Neuronal stem cell (in vitro differentiated cells): ENCODE results near the gene ZNF83.
"Not testable (repeated sequence)": the region's sequence is repeated elsewhere in the genome, so short reads cannot be mapped to it uniquely, and the experiment has no call there.

ENCODE experiments used
- DNase-seq: peaks from one replicate; pipeline ENCODE4 v3.0.0-alpha.2; 2013; ENCODE audit warnings: low spot score
- H2AFZ ChIP-seq: one replicate; pipeline ENCODE4 v1.6.1; 2013; ENCODE audit warnings: mild to moderate bottlenecking, low read length, inconsistent platforms
- H2AK5ac ChIP-seq: 2 replicates; pipeline ENCODE4 v1.6.1; 2013; ENCODE audit warnings: low read depth, mild to moderate bottlenecking, inconsistent platforms, low read length, moderate library complexity, mixed read lengths
- H2BK120ac ChIP-seq: 2 replicates; pipeline ENCODE4 v1.6.1; 2013; ENCODE audit warnings: low read depth, mild to moderate bottlenecking, inconsistent platforms, low read length, moderate library complexity, mixed read lengths
- H2BK12ac ChIP-seq: one replicate; pipeline ENCODE4 v1.6.1; 2013; ENCODE audit warnings: low read length, inconsistent platforms
- H2BK15ac ChIP-seq: 2 replicates; pipeline ENCODE4 v1.6.1; 2013; ENCODE audit warnings: mild to moderate bottlenecking, low read length, inconsistent platforms, mixed read lengths
- H2BK5ac ChIP-seq: one replicate; pipeline ENCODE4 v1.6.1; 2013; ENCODE audit warnings: inconsistent platforms, mild to moderate bottlenecking, low read length, moderate library complexity
- H3K14ac ChIP-seq: one replicate; pipeline ENCODE4 v1.6.1; 2013; ENCODE audit warnings: low read length, inconsistent platforms
- H3K18ac ChIP-seq: 2 replicates; pipeline ENCODE4 v1.6.1; 2013; ENCODE audit warnings: low read length, inconsistent platforms
- H3K23ac ChIP-seq: 2 replicates; pipeline ENCODE4 v1.6.1; 2013; ENCODE audit warnings: low read depth, mild to moderate bottlenecking, mixed read lengths, low read length, inconsistent platforms; ENCODE audit not compliant: poor library complexity
- H3K27ac ChIP-seq: replicated peaks from 3 replicates; pipeline ENCODE4 v1.5.1; 2013; ENCODE audit warnings: low read length, inconsistent platforms
- H3K27me3 ChIP-seq, 3 experiments: 2 replicates each; pipeline ENCODE4 v1.6.1; 2013; ENCODE audit warnings: low read length in 3 of 3, mild to moderate bottlenecking in 2 of 3, inconsistent platforms in 1 of 3, low read depth in 1 of 3, mixed read lengths in 1 of 3, moderate library complexity in 1 of 3; ENCODE audit not compliant: control insufficient read depth in 3 of 3, insufficient read depth in 3 of 3
- H3K36me3 ChIP-seq, 2 donors: replicated peaks in 1 of 2; 2 replicates each; pipeline ENCODE4 v1.6.1; 2013; ENCODE audit warnings: low read length in 2 of 2; ENCODE audit not compliant: control insufficient read depth in 2 of 2, insufficient read depth in 2 of 2
- H3K4ac ChIP-seq: 2 replicates; pipeline ENCODE4 v1.6.1; 2013; ENCODE audit warnings: inconsistent platforms, mild to moderate bottlenecking, low read length, moderate library complexity
- H3K4me1 ChIP-seq, 2 donors: 1 replicate in 1 of 2; 2 replicates in 1 of 2; pipeline ENCODE4 v1.6.1; 2013; ENCODE audit warnings: low read length in 2 of 2, low read depth in 1 of 2; ENCODE audit not compliant: control insufficient read depth in 2 of 2, insufficient read depth in 1 of 2
- H3K4me2 ChIP-seq: one replicate; pipeline ENCODE4 v1.6.1; 2013; ENCODE audit warnings: mild to moderate bottlenecking, low read length, inconsistent platforms; ENCODE audit not compliant: insufficient read depth, poor library complexity, severe bottlenecking
- H3K4me3 ChIP-seq, 2 donors: 2 replicates each; pipeline ENCODE4 v1.5.1; 2013; ENCODE audit warnings: low read length in 2 of 2, mild to moderate bottlenecking in 2 of 2, inconsistent platforms in 1 of 2, moderate library complexity in 1 of 2
- H3K79me1 ChIP-seq: one replicate; pipeline ENCODE4 v1.6.1; 2013; ENCODE audit warnings: low read depth, mild to moderate bottlenecking, inconsistent platforms, low read length, moderate library complexity
- H3K9ac ChIP-seq: one replicate; pipeline ENCODE4 v1.6.1; 2013; ENCODE audit warnings: mild to moderate bottlenecking, low read depth, low read length, inconsistent platforms; ENCODE audit not compliant: poor library complexity
- H3K9me3 ChIP-seq, 2 donors: replicated peaks in 1 of 2; 2 replicates each; pipeline versions ENCODE3 to v1.6.1; 2013; ENCODE audit warnings: low read length in 2 of 2, mild to moderate bottlenecking in 2 of 2, inconsistent platforms in 1 of 2, low read depth in 1 of 2, mixed read lengths in 1 of 2, moderate library complexity in 1 of 2; ENCODE audit not compliant: control insufficient read depth in 2 of 2, insufficient read depth in 1 of 2
- H4K8ac ChIP-seq: one replicate; pipeline ENCODE4 v1.6.1; 2013; ENCODE audit warnings: low read depth, mild to moderate bottlenecking, inconsistent platforms, low read length, moderate library complexity
- H4K91ac ChIP-seq: one replicate; pipeline ENCODE4 v1.6.1; 2013; ENCODE audit warnings: low read length, low read depth, mild to moderate bottlenecking, inconsistent platforms; ENCODE audit not compliant: poor library complexity
- WGBS, 2 donors: extraction: QIAGEN DNeasy Blood & Tissue Kit; methylation state at CpG; one replicate each; pipeline ENCODE4 v1.1.7; 2013; ENCODE audit warnings: missing lambda C conversion rate in 2 of 2, mixed read lengths in 1 of 2; ENCODE audit not compliant: insufficient read length in 2 of 2, insufficient replicate concordance in 1 of 2; ENCODE audit errors: extremely low coverage in 2 of 2; 5-methylcytosine and 5-hydroxymethylcytosine counted together

ZNF83 gene

DNA sequence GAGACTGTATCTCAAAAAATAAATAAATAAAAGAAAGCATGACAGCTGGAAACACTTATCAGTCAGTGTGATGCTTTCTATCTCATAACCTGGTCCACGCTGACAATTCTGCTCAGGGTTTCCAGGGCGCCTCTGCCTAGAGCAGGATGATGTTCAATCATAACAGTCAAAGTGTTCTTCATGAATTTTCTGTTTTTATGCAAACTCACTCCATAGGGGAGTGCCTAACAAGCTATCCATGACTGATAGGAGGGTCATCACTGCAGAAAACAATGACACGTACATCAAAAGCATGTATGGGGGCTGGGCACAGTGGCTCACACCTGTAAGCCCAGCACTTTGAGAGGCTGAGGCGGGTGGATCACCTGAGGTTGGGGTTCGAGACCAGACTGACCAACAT is 41.4 kb upstream of the ZNF83 start:
- no peak overlapping the region for H3K9ac ChIP-seq
- H3K4me2 ChIP-seq, result no peak overlapping the region
- H2AK5ac ChIP-seq, result no peak overlapping the region
- peaks cover 8% of the 10 kb centered on the region for H3K79me1 ChIP-seq
- H2BK15ac ChIP-seq, result no peak overlapping the region
- no peak overlapping the region for H3K27ac ChIP-seq
- H2AFZ ChIP-seq, result no peak overlapping the region
- no CpG with 5 or more reads among the region's 5 CpGs for WGBS, 2 donors
- H2BK120ac ChIP-seq, result no peak overlapping the region
- no peak overlapping the region for H4K8ac ChIP-seq
- no peak overlapping the region for H2BK12ac ChIP-seq
- H3K36me3 ChIP-seq, result peaks cover 0 to 50% of the 10 kb centered on the region in 2 donors
- H3K4me3 ChIP-seq, result no peak overlapping the region
- H4K91ac ChIP-seq, result no peak overlapping the region
- no peak overlapping the region for H3K14ac ChIP-seq
- H3K4ac ChIP-seq, result no peak overlapping the region
- no peak overlapping the region for H2BK5ac ChIP-seq
- no peaks in the 10 kb centered on the region for H3K27me3 ChIP-seq
- H3K23ac ChIP-seq, result no peak overlapping the region
- H3K9me3 ChIP-seq, result peaks cover 7 to 53% of the 10 kb centered on the region in 2 donors
- no peaks in the 10 kb centered on the region for H3K4me1 ChIP-seq
- no peak for DNase-seq
- no peak overlapping the region for H3K18ac ChIP-seq

DNA sequence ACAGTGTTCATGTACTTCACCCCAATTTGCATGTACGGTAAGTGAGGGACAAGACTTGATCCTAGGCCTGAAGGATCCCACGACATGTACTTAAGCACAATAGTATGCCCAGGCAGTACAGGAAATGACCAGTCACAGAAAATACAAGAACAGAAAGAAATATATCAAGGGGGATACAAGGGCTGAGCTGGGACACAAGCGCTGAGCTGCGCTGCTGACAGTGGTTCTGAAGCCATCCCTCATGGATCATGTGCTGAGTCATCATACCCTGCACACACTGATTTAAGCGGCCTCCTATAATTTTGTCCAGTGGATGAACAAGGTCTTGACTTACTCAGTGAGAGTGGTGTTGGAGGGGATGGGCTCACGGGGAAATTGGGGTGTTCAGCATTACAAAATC is 37.1 kb upstream of the ZNF83 start:
- WGBS, 2 donors, result no CpG with 5 or more reads among the region's 6 CpGs
- not testable (repeated sequence) for H3K79me1 ChIP-seq, H3K14ac ChIP-seq, H3K4me1 ChIP-seq, H3K27ac ChIP-seq, H2BK15ac ChIP-seq, H3K4me3 ChIP-seq, H3K23ac ChIP-seq, H3K4me2 ChIP-seq, H2BK120ac ChIP-seq, H3K18ac ChIP-seq, H4K8ac ChIP-seq, DNase-seq, H2BK12ac ChIP-seq, H3K9ac ChIP-seq, H2AK5ac ChIP-seq, H3K4ac ChIP-seq, H2AFZ ChIP-seq, H2BK5ac ChIP-seq, H4K91ac ChIP-seq, H3K27me3 ChIP-seq
- Histone ChIP-seq H3K36me3 (peaks cover 0 to 63% of the 10 kb centered on the region in 2 donors), H3K9me3 (peaks cover 5 to 62% of the 10 kb centered on the region in 2 donors)

DNA sequence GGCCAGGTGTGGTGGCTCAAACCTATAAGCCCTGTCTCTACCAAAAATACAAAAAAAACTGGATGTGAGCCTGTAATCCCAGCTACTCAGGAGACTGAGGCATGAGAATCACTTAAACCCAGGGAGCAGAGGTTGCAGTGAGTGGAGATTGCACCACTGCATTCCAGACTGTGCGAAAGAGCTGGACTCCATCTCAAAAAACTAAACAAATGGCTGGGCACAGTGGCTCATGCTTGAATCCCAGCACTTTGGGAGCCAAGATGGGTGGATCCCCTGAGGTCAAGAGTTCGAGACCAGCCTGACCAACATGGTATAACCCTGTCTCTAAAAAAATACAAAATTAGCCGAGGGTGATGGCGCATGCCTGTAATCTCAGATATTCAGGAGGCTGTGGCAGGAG is 34.9 kb upstream of the ZNF83 start:
- no peak overlapping the region for H2AFZ ChIP-seq
- H3K4me1 ChIP-seq, result no peaks in the 10 kb centered on the region
- no peak overlapping the region for H2BK5ac ChIP-seq
- H4K8ac ChIP-seq, result no peak overlapping the region
- H3K18ac ChIP-seq, result no peak overlapping the region
- no peak overlapping the region for H3K27ac ChIP-seq
- H3K14ac ChIP-seq, result no peak overlapping the region
- H3K4me3 ChIP-seq, result no peak overlapping the region
- H2BK12ac ChIP-seq, result no peak overlapping the region
- H4K91ac ChIP-seq, result no peak overlapping the region
- H3K9me3 ChIP-seq, result peaks cover 3 to 50% of the 10 kb centered on the region in 2 donors
- H3K36me3 ChIP-seq, result peaks cover 3 to 65% of the 10 kb centered on the region in 2 donors
- no peak for DNase-seq
- H2AK5ac ChIP-seq, result no peak overlapping the region
- H3K4me2 ChIP-seq, result no peak overlapping the region
- peaks cover 2% of the 10 kb centered on the region for H3K79me1 ChIP-seq
- H2BK120ac ChIP-seq, result no peak overlapping the region
- H3K23ac ChIP-seq, result no peak overlapping the region
- no peak overlapping the region for H3K9ac ChIP-seq
- WGBS, 2 donors, result no CpG with 5 or more reads among the region's 4 CpGs
- H3K27me3 ChIP-seq, result no peaks in the 10 kb centered on the region
- H2BK15ac ChIP-seq, result no peak overlapping the region
- no peak overlapping the region for H3K4ac ChIP-seq

DNA sequence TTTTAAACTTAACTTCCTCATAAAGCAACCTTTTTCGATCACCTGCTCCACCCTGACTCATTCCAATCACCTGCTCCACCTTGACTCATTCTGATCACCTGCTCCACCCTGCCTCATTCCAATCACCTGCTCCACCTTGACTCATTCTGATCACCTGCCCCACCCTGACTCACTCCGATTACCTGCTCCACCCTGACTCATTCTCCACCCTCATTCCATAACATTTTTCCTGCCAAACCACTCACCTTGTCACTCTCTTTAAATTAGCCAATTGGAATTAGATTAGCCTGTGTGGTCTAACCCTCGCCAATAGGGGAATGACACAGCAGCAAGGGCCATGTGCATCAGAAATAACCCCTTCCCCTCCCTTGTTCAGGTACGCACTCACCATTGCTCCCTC is 31.9 kb upstream of the ZNF83 start:
- Histone ChIP-seq H2AK5ac (no peak overlapping the region), H3K36me3 (peaks cover 3 to 69% of the 10 kb centered on the region in 2 donors), H3K4me2 (no peak overlapping the region), H3K14ac (no peak overlapping the region), H2BK15ac (no peak overlapping the region), H3K27ac (no peak overlapping the region), H3K27me3 (no peaks in the 10 kb centered on the region), H2BK120ac (no peak overlapping the region), H3K4ac (no peak overlapping the region), H2AFZ (no peak overlapping the region), H3K79me1 (peaks cover 2% of the 10 kb centered on the region), H4K8ac (no peak overlapping the region), H2BK5ac (no peak overlapping the region), H3K23ac (no peak overlapping the region), H4K91ac (no peak overlapping the region), H3K4me3 (no peak overlapping the region), H3K18ac (no peak overlapping the region), H3K9me3 (peaks cover 0 to 44% of the 10 kb centered on the region in 2 donors), H3K4me1 (peaks cover 0 to 4% of the 10 kb centered on the region in 2 donors), H3K9ac (no peak overlapping the region), H2BK12ac (no peak overlapping the region)
- no CpG with 5 or more reads among the region's 4 CpGs for WGBS, 2 donors
- no peak for DNase-seq
